GM12878 (cell line): ENCODE measurements around the gene MCOLN2. TPM values are rescaled to one million over a fixed set of nuclear protein-coding genes. Genes with fewer than 3 reads are reported as not detected.

ENCODE experiments used
- CBX3 ChIP-seq: fragments of 200-600 bp; sonication (generic); IDR thresholded peaks from 2 replicates; pipeline ENCODE4 v1.6.1; 2016; ENCODE audit warnings: low read depth, borderline replicate concordance
- E4F1 ChIP-seq: fragments of 450-650 bp; IDR thresholded peaks from 2 replicates; pipeline ENCODE4 v1.6.1; 2018; ENCODE audit warnings: borderline replicate concordance, mild to moderate bottlenecking; ENCODE audit not compliant: partially characterized antibody
- EGR1 ChIP-seq, 2 experiments: IDR thresholded peaks; 1 replicate in 1 of 2; 2 replicates in 1 of 2; pipeline ENCODE4 v1.6.1; 2011 to 2012; ENCODE audit warnings: low read depth in 2 of 2, low read length in 2 of 2, borderline replicate concordance in 1 of 2, mild to moderate bottlenecking in 1 of 2, moderate library complexity in 1 of 2
- EP300 ChIP-seq, 2 experiments: fragments of 150-350 bp in 1 of 2; IDR thresholded peaks; 2 replicates each; pipeline ENCODE4 v1.6.1; 2011 to 2012; ENCODE audit warnings: low read depth in 2 of 2, low read length in 2 of 2, borderline replicate concordance in 1 of 2, improper control_type of control experiment in 1 of 2, inconsistent platforms in 1 of 2; ENCODE audit not compliant: control insufficient read depth in 1 of 2
- FOXK2 ChIP-seq: fragments of 450-650 bp; IDR thresholded peaks from 2 replicates; pipeline ENCODE4 v1.6.1; 2017; ENCODE audit warnings: mild to moderate bottlenecking, moderate library complexity
- HDAC6 ChIP-seq: fragments of 200-600 bp; sonication (generic); IDR thresholded peaks from one replicate; pipeline ENCODE4 v1.8.0; 2017; ENCODE audit warnings: antibody characterized with exemption; ENCODE audit not compliant: unreplicated experiment
- JUND ChIP-seq: IDR thresholded peaks from 2 replicates; pipeline ENCODE4 v1.6.1; 2012; ENCODE audit warnings: low read depth, mild to moderate bottlenecking, low read length, improper control_type of control experiment, moderate library complexity
- MLLT1 ChIP-seq: fragments of 450-650 bp; IDR thresholded peaks from 2 replicates; pipeline ENCODE4 v1.6.1; 2016; ENCODE audit warnings: mild to moderate bottlenecking
- MYB ChIP-seq: fragments of 150-350 bp; IDR thresholded peaks from 2 replicates; pipeline ENCODE4 v1.6.1; 2014; ENCODE audit warnings: mild to moderate bottlenecking, low read depth, low read length, borderline replicate concordance
- POU2F2 ChIP-seq: IDR thresholded peaks from 3 replicates; pipeline ENCODE4 v1.6.1; 2011; ENCODE audit warnings: low read depth, mild to moderate bottlenecking, low read length, borderline replicate concordance
- TARDBP ChIP-seq: IDR thresholded peaks from 2 replicates; pipeline ENCODE4 v1.6.1; 2016; ENCODE audit warnings: borderline replicate concordance
- polyA plus RNA-seq, 11 experiments: library from polyadenylated mRNA; depleted of rRNA in 4 of 11; unstranded in 6 of 11; stranded (reverse) in 5 of 11; fragments of >200 nt; fragmentation: Nextera tagmentation in 4 of 11; fragmentation: Illumina TruSeq in 1 of 11; extraction: Ambion mirVana in 4 of 11; extraction: Trizol in 1 of 11; gene quantifications; 1 replicate in 1 of 11; 2 replicates in 10 of 11; pipeline versions ENCODE4 v1.2.1 to v1.2.3, GENCODE V29; 2011 to 2016; ENCODE audit warnings: inconsistent platforms in 2 of 11, missing spikeins in 2 of 11, low read depth in 1 of 11
- total RNA-seq, 4 experiments: library from RNA; depleted of rRNA in 3 of 4; stranded (reverse); fragments of >200 nt in 3 of 4; fragmentation: Illumina TruSeq in 1 of 4; extraction: Trizol in 1 of 4; gene quantifications; 2 replicates each; pipeline versions ENCODE4 v1.2.1 to v1.2.3, GENCODE V29; 2013 to 2021
- TF ChIP-seq, protein P1 (sequence below), 3 experiments: IDR thresholded peaks in 2 of 3; conservative IDR thresholded peaks in 1 of 3; 2 replicates each; pipeline ENCODE4 v1.5.1; 2011; ENCODE audit warnings: low read depth in 3 of 3, low read length in 3 of 3, mild to moderate bottlenecking in 3 of 3, control low read depth in 2 of 3, moderate library complexity in 2 of 3, inconsistent platforms in 1 of 3, mixed read lengths in 1 of 3; ENCODE audit not compliant: control insufficient read depth in 2 of 3, insufficient read depth in 1 of 3; ENCODE audit errors: extremely low read depth in 1 of 3
- TF ChIP-seq, protein P2 (sequence below): fragments of 450-650 bp; IDR thresholded peaks from 2 replicates; pipeline ENCODE4 v1.6.1; 2017; ENCODE audit warnings: mild to moderate bottlenecking, moderate library complexity
- TF ChIP-seq, protein P3 (sequence below): IDR thresholded peaks from 2 replicates; pipeline ENCODE4 v1.6.1; 2012; ENCODE audit warnings: low read depth, low read length, improper control_type of control experiment

The MCOLN2 gene
- total and polyA plus RNA-seq, 10 of the 15 experiments (the other 5 are each of a cell fraction or from before 2014, with no cell fraction given) = 25.9 to 233 (median 109) TPM

- no peak for TF ChIP-seq HDAC6
- TF ChIP-seq, protein P1, sequence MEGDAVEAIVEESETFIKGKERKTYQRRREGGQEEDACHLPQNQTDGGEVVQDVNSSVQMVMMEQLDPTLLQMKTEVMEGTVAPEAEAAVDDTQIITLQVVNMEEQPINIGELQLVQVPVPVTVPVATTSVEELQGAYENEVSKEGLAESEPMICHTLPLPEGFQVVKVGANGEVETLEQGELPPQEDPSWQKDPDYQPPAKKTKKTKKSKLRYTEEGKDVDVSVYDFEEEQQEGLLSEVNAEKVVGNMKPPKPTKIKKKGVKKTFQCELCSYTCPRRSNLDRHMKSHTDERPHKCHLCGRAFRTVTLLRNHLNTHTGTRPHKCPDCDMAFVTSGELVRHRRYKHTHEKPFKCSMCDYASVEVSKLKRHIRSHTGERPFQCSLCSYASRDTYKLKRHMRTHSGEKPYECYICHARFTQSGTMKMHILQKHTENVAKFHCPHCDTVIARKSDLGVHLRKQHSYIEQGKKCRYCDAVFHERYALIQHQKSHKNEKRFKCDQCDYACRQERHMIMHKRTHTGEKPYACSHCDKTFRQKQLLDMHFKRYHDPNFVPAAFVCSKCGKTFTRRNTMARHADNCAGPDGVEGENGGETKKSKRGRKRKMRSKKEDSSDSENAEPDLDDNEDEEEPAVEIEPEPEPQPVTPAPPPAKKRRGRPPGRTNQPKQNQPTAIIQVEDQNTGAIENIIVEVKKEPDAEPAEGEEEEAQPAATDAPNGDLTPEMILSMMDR (IDR thresholded peaks at IDR 0.05 in 2 of 3, conservative IDR thresholded peaks at IDR 0.05 in 1 of 3; ENCODE audit: control insufficient read depth in 2 of 3, extremely low read depth in 1 of 3, insufficient read depth in 1 of 3, low read depth in 3 of 3, low read length in 3 of 3) = no peak
- no peak for TF ChIP-seq MYB
- no peak; the same call in 1 of the 2 replicates for TF ChIP-seq MLLT1
- TF ChIP-seq CBX3 = no peak
- no peak for TF ChIP-seq TARDBP
- TF ChIP-seq, protein P2, sequence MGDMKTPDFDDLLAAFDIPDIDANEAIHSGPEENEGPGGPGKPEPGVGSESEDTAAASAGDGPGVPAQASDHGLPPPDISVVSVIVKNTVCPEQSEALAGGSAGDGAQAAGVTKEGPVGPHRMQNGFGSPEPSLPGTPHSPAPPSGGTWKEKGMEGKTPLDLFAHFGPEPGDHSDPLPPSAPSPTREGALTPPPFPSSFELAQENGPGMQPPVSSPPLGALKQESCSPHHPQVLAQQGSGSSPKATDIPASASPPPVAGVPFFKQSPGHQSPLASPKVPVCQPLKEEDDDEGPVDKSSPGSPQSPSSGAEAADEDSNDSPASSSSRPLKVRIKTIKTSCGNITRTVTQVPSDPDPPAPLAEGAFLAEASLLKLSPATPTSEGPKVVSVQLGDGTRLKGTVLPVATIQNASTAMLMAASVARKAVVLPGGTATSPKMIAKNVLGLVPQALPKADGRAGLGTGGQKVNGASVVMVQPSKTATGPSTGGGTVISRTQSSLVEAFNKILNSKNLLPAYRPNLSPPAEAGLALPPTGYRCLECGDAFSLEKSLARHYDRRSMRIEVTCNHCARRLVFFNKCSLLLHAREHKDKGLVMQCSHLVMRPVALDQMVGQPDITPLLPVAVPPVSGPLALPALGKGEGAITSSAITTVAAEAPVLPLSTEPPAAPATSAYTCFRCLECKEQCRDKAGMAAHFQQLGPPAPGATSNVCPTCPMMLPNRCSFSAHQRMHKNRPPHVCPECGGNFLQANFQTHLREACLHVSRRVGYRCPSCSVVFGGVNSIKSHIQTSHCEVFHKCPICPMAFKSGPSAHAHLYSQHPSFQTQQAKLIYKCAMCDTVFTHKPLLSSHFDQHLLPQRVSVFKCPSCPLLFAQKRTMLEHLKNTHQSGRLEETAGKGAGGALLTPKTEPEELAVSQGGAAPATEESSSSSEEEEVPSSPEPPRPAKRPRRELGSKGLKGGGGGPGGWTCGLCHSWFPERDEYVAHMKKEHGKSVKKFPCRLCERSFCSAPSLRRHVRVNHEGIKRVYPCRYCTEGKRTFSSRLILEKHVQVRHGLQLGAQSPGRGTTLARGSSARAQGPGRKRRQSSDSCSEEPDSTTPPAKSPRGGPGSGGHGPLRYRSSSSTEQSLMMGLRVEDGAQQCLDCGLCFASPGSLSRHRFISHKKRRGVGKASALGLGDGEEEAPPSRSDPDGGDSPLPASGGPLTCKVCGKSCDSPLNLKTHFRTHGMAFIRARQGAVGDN = no peak
- TF ChIP-seq, protein P3, sequence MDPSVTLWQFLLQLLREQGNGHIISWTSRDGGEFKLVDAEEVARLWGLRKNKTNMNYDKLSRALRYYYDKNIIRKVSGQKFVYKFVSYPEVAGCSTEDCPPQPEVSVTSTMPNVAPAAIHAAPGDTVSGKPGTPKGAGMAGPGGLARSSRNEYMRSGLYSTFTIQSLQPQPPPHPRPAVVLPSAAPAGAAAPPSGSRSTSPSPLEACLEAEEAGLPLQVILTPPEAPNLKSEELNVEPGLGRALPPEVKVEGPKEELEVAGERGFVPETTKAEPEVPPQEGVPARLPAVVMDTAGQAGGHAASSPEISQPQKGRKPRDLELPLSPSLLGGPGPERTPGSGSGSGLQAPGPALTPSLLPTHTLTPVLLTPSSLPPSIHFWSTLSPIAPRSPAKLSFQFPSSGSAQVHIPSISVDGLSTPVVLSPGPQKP = no peak
- no peak for TF ChIP-seq FOXK2
- no peak for TF ChIP-seq E4F1
- no peak for TF ChIP-seq POU2F2
- no peak for TF ChIP-seq EGR1 (IDR thresholded peaks at IDR 0.05; ENCODE audit: borderline replicate concordance in 1 of 2, low read depth in 2 of 2, low read length in 2 of 2)
- TF ChIP-seq JUND = no peak
- TF ChIP-seq EP300 (IDR thresholded peaks at IDR 0.05; ENCODE audit: borderline replicate concordance in 1 of 2, control insufficient read depth in 1 of 2, low read depth in 2 of 2, low read length in 2 of 2) = no peak
Measured at GRCh38 chr1:84991097-84991920, 5.6 kb downstream of the MCOLN2 start (continued).
